Chondrocyte (in vitro differentiated cells): Measurements from ENCODE around the gene ALDH8A1. TPM values are rescaled to one million over a fixed set of nuclear protein-coding genes. Genes with fewer than 3 reads are reported as not detected.

Experiments used
- DNase-seq: peaks from one replicate; pipeline ENCODE4 v3.0.0; 2021; ENCODE audit warnings: mixed read lengths, low spot score
- H3K27ac Mint-ChIP-seq: one replicate; pipeline ENCODE4 v1.8.0; 2021; ENCODE audit warnings: mild to moderate bottlenecking, moderate library complexity, mixed read lengths; ENCODE audit not compliant: unreplicated experiment
- H3K27me3 Mint-ChIP-seq: 2 replicates; pipeline ENCODE4 v1.8.0; 2021; ENCODE audit warnings: low read depth, mixed read lengths
- H3K36me3 Mint-ChIP-seq: 2 replicates; pipeline ENCODE4 v1.8.0; 2021; ENCODE audit warnings: low read depth, mixed read lengths
- H3K4me1 Mint-ChIP-seq: 2 replicates; pipeline ENCODE4 v1.8.0; 2021; ENCODE audit warnings: low read depth, mild to moderate bottlenecking, mixed read lengths
- H3K4me3 Mint-ChIP-seq: one replicate; pipeline ENCODE4 v1.8.0; 2021; ENCODE audit warnings: mild to moderate bottlenecking, moderate library complexity, mixed read lengths; ENCODE audit not compliant: unreplicated experiment
- H3K9me3 Mint-ChIP-seq: 2 replicates; pipeline ENCODE4 v1.8.0; 2021; ENCODE audit warnings: low read depth, mixed read lengths
- total RNA-seq: library from RNA; stranded (reverse); gene quantifications from 3 replicates; pipeline ENCODE4 v1.2.1, GENCODE V29; 2021
- TF ChIP-seq, protein P1 (sequence below): fragments of 200-600 bp; sonication (generic); IDR thresholded peaks from 2 replicates; pipeline ENCODE4 v1.5.0; 2021; ENCODE audit warnings: antibody characterized with exemption, mild to moderate bottlenecking, moderate library complexity

The ALDH8A1 gene
- total RNA-seq, 1 donor from 2014 or later = 0.40 TPM

DNA sequence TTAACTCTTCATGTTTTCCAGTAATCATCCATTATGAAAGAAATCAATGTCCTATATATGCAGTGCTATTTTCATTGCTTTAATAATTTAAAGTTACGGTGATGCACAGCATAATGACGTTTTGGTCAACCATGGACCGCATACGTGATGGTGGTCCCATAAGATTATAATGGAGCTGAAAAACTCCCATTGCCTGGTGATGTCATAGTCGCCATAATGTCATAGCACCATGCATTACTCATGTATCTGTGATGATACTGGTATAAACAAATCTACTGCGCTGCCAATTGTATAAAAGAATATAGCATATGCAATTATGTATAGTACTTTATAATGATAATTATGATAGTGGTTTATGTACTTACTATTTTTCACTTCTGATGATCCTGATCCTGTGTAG lies 42.3 kb upstream of the ALDH8A1 start:
- H3K27me3 Mint-ChIP-seq = no peaks in the 10 kb centered on the region
- no peak overlapping the region for H3K27ac Mint-ChIP-seq
- H3K4me1 Mint-ChIP-seq = peaks cover 14% of the 10 kb centered on the region
- TF ChIP-seq, protein P1, sequence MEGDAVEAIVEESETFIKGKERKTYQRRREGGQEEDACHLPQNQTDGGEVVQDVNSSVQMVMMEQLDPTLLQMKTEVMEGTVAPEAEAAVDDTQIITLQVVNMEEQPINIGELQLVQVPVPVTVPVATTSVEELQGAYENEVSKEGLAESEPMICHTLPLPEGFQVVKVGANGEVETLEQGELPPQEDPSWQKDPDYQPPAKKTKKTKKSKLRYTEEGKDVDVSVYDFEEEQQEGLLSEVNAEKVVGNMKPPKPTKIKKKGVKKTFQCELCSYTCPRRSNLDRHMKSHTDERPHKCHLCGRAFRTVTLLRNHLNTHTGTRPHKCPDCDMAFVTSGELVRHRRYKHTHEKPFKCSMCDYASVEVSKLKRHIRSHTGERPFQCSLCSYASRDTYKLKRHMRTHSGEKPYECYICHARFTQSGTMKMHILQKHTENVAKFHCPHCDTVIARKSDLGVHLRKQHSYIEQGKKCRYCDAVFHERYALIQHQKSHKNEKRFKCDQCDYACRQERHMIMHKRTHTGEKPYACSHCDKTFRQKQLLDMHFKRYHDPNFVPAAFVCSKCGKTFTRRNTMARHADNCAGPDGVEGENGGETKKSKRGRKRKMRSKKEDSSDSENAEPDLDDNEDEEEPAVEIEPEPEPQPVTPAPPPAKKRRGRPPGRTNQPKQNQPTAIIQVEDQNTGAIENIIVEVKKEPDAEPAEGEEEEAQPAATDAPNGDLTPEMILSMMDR = no peak
- no peak overlapping the region for H3K4me3 Mint-ChIP-seq
- H3K9me3 Mint-ChIP-seq = no peaks in the 10 kb centered on the region
- DNase-seq = no peak
- peaks cover 9% of the 10 kb centered on the region for H3K36me3 Mint-ChIP-seq

DNA sequence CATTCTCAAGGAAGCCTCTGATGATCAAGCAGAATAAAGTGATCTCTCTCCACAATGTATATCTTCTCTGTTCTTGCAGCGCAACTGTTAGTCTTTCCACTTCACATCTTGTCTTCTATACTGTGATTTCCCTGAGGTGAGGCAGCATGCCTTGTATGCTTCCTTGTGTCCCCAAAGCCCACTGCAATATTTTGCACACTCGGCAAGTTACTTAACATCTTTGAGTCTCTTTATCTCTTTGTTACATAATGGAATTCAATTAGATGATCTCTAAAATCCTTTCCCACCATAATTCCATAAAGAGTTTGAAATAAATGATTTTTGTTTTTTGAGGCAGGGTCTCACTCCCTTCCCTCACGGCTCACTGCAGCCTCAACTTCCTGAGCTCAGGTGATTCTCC lies 40.4 kb upstream of the ALDH8A1 start:
- Mint-ChIP-seq H3K4me1 (peaks cover 8% of the 10 kb centered on the region), H3K4me3 (no peak overlapping the region), H3K27ac (no peak overlapping the region), H3K9me3 (no peaks in the 10 kb centered on the region), H3K27me3 (no peaks in the 10 kb centered on the region), H3K36me3 (peaks cover 5% of the 10 kb centered on the region)
- TF ChIP-seq, protein P1 = no peak
- DNase-seq = no peak

DNA sequence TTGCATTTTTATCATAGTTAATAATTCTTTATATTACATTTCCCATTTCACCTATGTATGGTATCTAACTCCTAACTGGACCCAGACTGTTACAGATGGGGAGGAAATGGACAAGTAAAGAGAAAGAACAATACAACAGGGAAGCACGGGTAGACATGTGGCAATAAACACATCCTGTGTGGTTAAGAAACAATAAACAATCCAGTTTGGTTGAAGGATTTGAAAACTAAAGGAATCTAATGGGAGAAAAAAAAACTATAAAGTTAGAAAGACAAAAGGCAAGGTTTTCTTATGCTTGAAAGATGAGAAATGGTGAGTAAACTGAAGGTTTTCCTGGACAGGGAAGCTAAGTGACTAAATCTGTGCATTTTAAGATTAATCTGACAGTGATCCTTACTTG lies 34.9 kb upstream of the ALDH8A1 start:
- H3K4me1 Mint-ChIP-seq = peaks cover 8% of the 10 kb centered on the region
- TF ChIP-seq, protein P1 = no peak
- H3K36me3 Mint-ChIP-seq = peaks cover 23% of the 10 kb centered on the region
- H3K4me3 Mint-ChIP-seq = no peak overlapping the region
- no peak for DNase-seq
- H3K9me3 Mint-ChIP-seq = no peaks in the 10 kb centered on the region
- no peaks in the 10 kb centered on the region for H3K27me3 Mint-ChIP-seq
- no peak overlapping the region for H3K27ac Mint-ChIP-seq

DNA sequence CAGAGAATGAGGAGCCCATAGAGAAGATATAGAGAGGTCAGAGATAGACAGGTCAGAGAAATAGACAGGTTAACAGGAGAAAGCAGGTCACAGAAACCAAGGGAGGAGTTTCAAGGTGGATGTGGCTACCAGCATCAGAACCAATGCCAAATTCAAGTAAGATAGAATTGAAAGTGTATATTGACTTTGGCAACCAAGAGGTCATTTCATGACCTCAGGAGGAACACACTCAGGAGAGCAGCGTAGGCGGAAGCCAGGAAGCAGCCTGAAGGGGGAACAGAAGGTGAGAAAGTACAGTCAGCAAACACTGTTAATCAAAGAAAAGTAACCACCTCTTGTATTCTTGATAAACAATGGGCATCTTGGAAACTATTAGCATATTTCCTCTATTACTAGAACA lies 33.9 kb upstream of the ALDH8A1 start:
- DNase-seq = no peak
- H3K9me3 Mint-ChIP-seq = no peaks in the 10 kb centered on the region
- no peak overlapping the region for H3K27ac Mint-ChIP-seq
- H3K4me3 Mint-ChIP-seq = no peak overlapping the region
- TF ChIP-seq, protein P1 = no peak
- H3K27me3 Mint-ChIP-seq = no peaks in the 10 kb centered on the region
- peaks cover 21% of the 10 kb centered on the region for H3K36me3 Mint-ChIP-seq
- no peaks in the 10 kb centered on the region for H3K4me1 Mint-ChIP-seq

DNA sequence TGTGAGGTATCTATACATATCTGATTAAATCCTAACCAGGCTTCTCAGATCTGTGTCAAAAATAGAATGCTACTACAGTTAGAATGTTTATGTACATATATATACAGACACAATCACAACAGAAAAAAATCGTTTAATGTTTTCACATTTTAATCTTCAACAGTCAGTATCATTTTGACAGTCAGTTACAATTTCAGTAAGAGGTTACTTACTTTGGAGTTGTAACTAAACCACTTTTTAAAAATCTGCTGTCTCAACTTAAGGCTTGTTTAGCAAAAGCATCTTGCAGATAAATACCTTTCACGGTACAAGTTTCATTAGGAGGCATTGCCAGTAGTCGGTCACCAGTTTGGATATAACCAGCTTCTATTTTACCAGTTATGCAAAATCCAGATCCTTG lies 32.3 kb upstream of the ALDH8A1 start:
- peaks cover 21% of the 10 kb centered on the region for H3K36me3 Mint-ChIP-seq

More for the DNA sequence above, 32.3 kb upstream of the ALDH8A1 start:
- TF ChIP-seq, protein P1 = no peak
- Mint-ChIP-seq H3K4me3 (no peak overlapping the region), H3K27ac (no peak overlapping the region), H3K4me1 (no peaks in the 10 kb centered on the region), H3K9me3 (no peaks in the 10 kb centered on the region), H3K27me3 (no peaks in the 10 kb centered on the region)
- DNase-seq = no peak
